Fibroblast of lung (primary cell): Measurements from ENCODE around the gene RNF227. TPM values are rescaled to one million over a fixed set of nuclear protein-coding genes. Genes with fewer than 3 reads are reported as not detected.

ENCODE experiments used
- DNase-seq, 2 donors: peaks; one replicate each; pipeline versions ENCODE4 v3.0.0 to v3.0.0-alpha.2; 2010; ENCODE audit warnings: low read depth in 2 of 2
- H2AFZ ChIP-seq: 2 replicates; pipeline ENCODE4 v1.5.1; 2012; ENCODE audit warnings: low read length, control low read depth, inconsistent platforms
- H3K27ac ChIP-seq: 2 replicates; pipeline ENCODE4 v1.5.1; 2011; ENCODE audit warnings: low read length, control low read depth; ENCODE audit not compliant: insufficient read depth
- H3K27me3 ChIP-seq: 2 replicates; pipeline ENCODE4 v1.5.1; 2011; ENCODE audit warnings: mild to moderate bottlenecking, low read length; ENCODE audit not compliant: control insufficient read depth, insufficient read depth
- H3K36me3 ChIP-seq: 2 replicates; pipeline ENCODE4 v1.5.1; 2011; ENCODE audit warnings: low read length; ENCODE audit not compliant: control insufficient read depth, insufficient read depth
- H3K4me1 ChIP-seq: 2 replicates; pipeline ENCODE4 v1.5.1; 2011; ENCODE audit warnings: low read length; ENCODE audit not compliant: control insufficient read depth, insufficient read depth; ENCODE audit errors: extremely low read depth
- H3K4me2 ChIP-seq: 2 replicates; pipeline ENCODE4 v1.5.1; 2011; ENCODE audit warnings: low read length, control low read depth; ENCODE audit not compliant: insufficient read depth; ENCODE audit errors: extremely low read depth
- H3K4me3 ChIP-seq, 4 experiments: fragments of 200-600 bp in 1 of 4; sonication (generic) in 1 of 4; replicated peaks in 1 of 4; 2 replicates each; pipeline ENCODE4 v1.5.1; 2011 to 2016; ENCODE audit warnings: low read length in 4 of 4, low read depth in 3 of 4, mild to moderate bottlenecking in 3 of 4, control low read depth in 2 of 4, inconsistent platforms in 1 of 4, mixed read lengths in 1 of 4; ENCODE audit not compliant: insufficient read depth in 1 of 4; ENCODE audit errors: control extremely low read depth in 1 of 4
- H3K79me2 ChIP-seq: 2 replicates; pipeline ENCODE4 v1.5.1; 2012; ENCODE audit warnings: mild to moderate bottlenecking, low read length, inconsistent platforms; ENCODE audit not compliant: control insufficient read depth, insufficient read depth
- H3K9ac ChIP-seq: 2 replicates; pipeline ENCODE4 v1.5.1; 2011; ENCODE audit warnings: mild to moderate bottlenecking, low read length, control low read depth; ENCODE audit not compliant: insufficient read depth
- H3K9me3 ChIP-seq: 2 replicates; pipeline ENCODE4 v1.5.1; 2012; ENCODE audit warnings: low read depth, low read length; ENCODE audit not compliant: control insufficient read depth, insufficient read depth
- H4K20me1 ChIP-seq: 2 replicates; pipeline ENCODE4 v1.5.1; 2011; ENCODE audit warnings: low read length; ENCODE audit not compliant: control insufficient read depth, insufficient read depth; ENCODE audit errors: extremely low read depth
- EZH2 ChIP-seq: IDR thresholded peaks from 2 replicates; pipeline ENCODE4 v1.5.1; 2012; ENCODE audit warnings: low read length, control low read depth, mild to moderate bottlenecking; ENCODE audit errors: missing control alignments
- polyA plus RNA-seq, 2 donors: library from polyadenylated mRNA; depleted of rRNA in 1 of 2; stranded (reverse) in 1 of 2; unstranded in 1 of 2; fragments of >200 nt; gene quantifications; 2 replicates each; pipeline ENCODE4 v1.2.1, GENCODE V29; 2011 to 2012; ENCODE audit warnings: missing spikeins in 1 of 2
- total RNA-seq: library from RNA; depleted of rRNA; stranded (reverse); fragments of >200 nt; gene quantifications from 2 replicates; pipeline ENCODE4 v1.2.1, GENCODE V29; 2014
- TF ChIP-seq, protein P1 (sequence below), 2 donors: IDR thresholded peaks in 1 of 2; conservative IDR thresholded peaks in 1 of 2; 1 replicate in 1 of 2; 2 replicates in 1 of 2; pipeline ENCODE4 v1.5.1; 2011 to 2012; ENCODE audit warnings: low read length in 2 of 2, control low read depth in 1 of 2, inconsistent platforms in 1 of 2, low read depth in 1 of 2, mild to moderate bottlenecking in 1 of 2

The RNF227 gene
- total and polyA plus RNA-seq, 2 donors (not counting 1 experiment from before 2014, with no cell fraction given), result 1.8 to 2.8 TPM

- Histone ChIP-seq H3K9ac (no peak overlapping the region), H3K4me2 (no peak overlapping the region), H3K27ac (no peak overlapping the region), H3K9me3 (no peaks in the 10 kb centered on the region), H3K4me1 (no peaks in the 10 kb centered on the region), H3K36me3 (peaks cover 12% of the 10 kb centered on the region), H3K27me3 (no peaks in the 10 kb centered on the region), H4K20me1 (no peaks in the 10 kb centered on the region), H2AFZ (no peak overlapping the region), H3K79me2 (peaks cover 32% of the 10 kb centered on the region), H3K4me3 (no peak overlapping the region)
- DNase-seq, result no peak
- TF ChIP-seq, protein P1, sequence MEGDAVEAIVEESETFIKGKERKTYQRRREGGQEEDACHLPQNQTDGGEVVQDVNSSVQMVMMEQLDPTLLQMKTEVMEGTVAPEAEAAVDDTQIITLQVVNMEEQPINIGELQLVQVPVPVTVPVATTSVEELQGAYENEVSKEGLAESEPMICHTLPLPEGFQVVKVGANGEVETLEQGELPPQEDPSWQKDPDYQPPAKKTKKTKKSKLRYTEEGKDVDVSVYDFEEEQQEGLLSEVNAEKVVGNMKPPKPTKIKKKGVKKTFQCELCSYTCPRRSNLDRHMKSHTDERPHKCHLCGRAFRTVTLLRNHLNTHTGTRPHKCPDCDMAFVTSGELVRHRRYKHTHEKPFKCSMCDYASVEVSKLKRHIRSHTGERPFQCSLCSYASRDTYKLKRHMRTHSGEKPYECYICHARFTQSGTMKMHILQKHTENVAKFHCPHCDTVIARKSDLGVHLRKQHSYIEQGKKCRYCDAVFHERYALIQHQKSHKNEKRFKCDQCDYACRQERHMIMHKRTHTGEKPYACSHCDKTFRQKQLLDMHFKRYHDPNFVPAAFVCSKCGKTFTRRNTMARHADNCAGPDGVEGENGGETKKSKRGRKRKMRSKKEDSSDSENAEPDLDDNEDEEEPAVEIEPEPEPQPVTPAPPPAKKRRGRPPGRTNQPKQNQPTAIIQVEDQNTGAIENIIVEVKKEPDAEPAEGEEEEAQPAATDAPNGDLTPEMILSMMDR (conservative IDR thresholded peaks at IDR 0.05 in 1 of 2, IDR thresholded peaks at IDR 0.05 in 1 of 2; ENCODE audit: low read depth in 1 of 2, low read length in 2 of 2), result no peak
- no peak for TF ChIP-seq EZH2
Measured at GRCh38 chr17:7935859-7936258, 19.8 kb upstream of the RNF227 start.

- Histone ChIP-seq H3K9me3 (no peaks in the 10 kb centered on the region), H3K36me3 (peaks cover 8% of the 10 kb centered on the region), H3K9ac (peak overlapping the region; percentile 92), H3K4me1 (no peaks in the 10 kb centered on the region), H3K4me2 (peak overlapping the region; percentile 99), H3K79me2 (peaks cover 36% of the 10 kb centered on the region), H3K27ac (peak overlapping the region; percentile 96), H3K4me3 (peak overlapping the region; percentile 94 to 97 (median 96)), H2AFZ (peak overlapping the region; percentile 94), H3K27me3 (no peaks in the 10 kb centered on the region), H4K20me1 (no peaks in the 10 kb centered on the region)
- TF ChIP-seq, protein P1 (conservative IDR thresholded peaks at IDR 0.05 in 1 of 2, IDR thresholded peaks at IDR 0.05 in 1 of 2; ENCODE audit: low read depth in 1 of 2, low read length in 2 of 2), result peak; percentile 31 to 40
- no peak for TF ChIP-seq EZH2
- peak; percentile 52 to 53 for DNase-seq
Measured at GRCh38 chr17:7932949-7933348, 16.9 kb upstream of the RNF227 start.

GRCh38 chr17:7932483-7932891 is 16.4 kb upstream of the RNF227 start:
- Histone ChIP-seq H3K27ac (peak overlapping the region; percentile 96), H3K9me3 (no peaks in the 10 kb centered on the region), H3K4me3 (peak overlapping the region; percentile 94 to 97 (median 96)), H3K4me1 (no peaks in the 10 kb centered on the region), H4K20me1 (no peaks in the 10 kb centered on the region), H3K36me3 (peaks cover 8% of the 10 kb centered on the region), H3K27me3 (no peaks in the 10 kb centered on the region), H3K79me2 (peaks cover 36% of the 10 kb centered on the region), H3K4me2 (peak overlapping the region; percentile 99), H2AFZ (peak overlapping the region; percentile 94), H3K9ac (peak overlapping the region; percentile 92)
- TF ChIP-seq, protein P1 (conservative IDR thresholded peaks at IDR 0.05 in 1 of 2, IDR thresholded peaks at IDR 0.05 in 1 of 2; ENCODE audit: low read depth in 1 of 2, low read length in 2 of 2), result no peak
- TF ChIP-seq EZH2, result no peak
- DNase-seq, result peak; percentile 24 to 29
